GM13977 (cell line): ENCODE data around the gene RAPGEF2.
A peak's percentile ranks its signal among the peaks of the same experiment; 100 is the strongest.
"Not testable (repeated sequence)": the region's sequence is repeated elsewhere in the genome, so short reads cannot be mapped to it uniquely, and the experiment has no call there.

Source experiments
- DNase-seq: peaks from one replicate; pipeline ENCODE4 v3.0.0; 2012; ENCODE audit warnings: low spot score
- CTCF ChIP-seq: IDR thresholded peaks from 2 replicates; pipeline ENCODE4 v1.5.1; 2012; ENCODE audit warnings: mild to moderate bottlenecking, control low read depth; ENCODE audit not compliant: insufficient read depth; ENCODE audit errors: extremely low read depth, missing control alignments
- in situ Hi-C: fragments of 300-500 bp; cut with MboI; formaldehyde crosslinking; loops from one replicate; pipeline ENCODE4 v1.12.0; 2022; ENCODE audit warnings: low sequenced_read_pairs, low pct_unique_long_range_greater_than_20kb, mixed read lengths, inconsistent platforms; ENCODE audit not compliant: unreplicated experiment

RAPGEF2 gene

GRCh38 chr4:159178151-159178546 lies 75.3 kb downstream of the RAPGEF2 start:
- in situ Hi-C loops = loop anchor here (25.0 kb wide), 2 partner anchors 259 to 441 kb away; no protein-coding TSS in a partner anchor
- no peak for TF ChIP-seq CTCF
- DNase-seq = no peak

GRCh38 chr4:159178979-159179969 lies 76.4 kb downstream of the RAPGEF2 start:
- no peak for TF ChIP-seq CTCF
- DNase-seq = no peak
- in situ Hi-C loops = loop anchor here (25.0 kb wide), 2 partner anchors 258 to 442 kb away; no protein-coding TSS in a partner anchor

GRCh38 chr4:159183885-159184605 lies 81.2 kb downstream of the RAPGEF2 start:
- in situ Hi-C loops = loop anchor here (10.0 to 25.0 kb wide), 3 partner anchors 253 to 447 kb away; no protein-coding TSS in a partner anchor
- DNase-seq = not testable (repeated sequence)

GRCh38 chr4:159185591-159186023 lies 82.7 kb downstream of the RAPGEF2 start:
- TF ChIP-seq CTCF = no peak
- in situ Hi-C loops = loop anchor here (10.0 to 25.0 kb wide), 3 partner anchors 252 to 448 kb away; no protein-coding TSS in a partner anchor
- DNase-seq = no peak

- in situ Hi-C loops = loop anchor here (10.0 to 25.0 kb wide), 3 partner anchors 249 to 451 kb away; no protein-coding TSS in a partner anchor
- DNase-seq = no peak
- no peak for TF ChIP-seq CTCF
Measured at GRCh38 chr4:159188646-159189045, 85.8 kb downstream of the RAPGEF2 start.

GRCh38 chr4:159190651-159191050 lies 87.8 kb downstream of the RAPGEF2 start:
- no peak for DNase-seq
- in situ Hi-C loops = loop anchor here (25.0 kb wide), 2 partner anchors 247 to 453 kb away; no protein-coding TSS in a partner anchor
- TF ChIP-seq CTCF = no peak

- in situ Hi-C loops = loop anchor here (25.0 kb wide), 2 partner anchors 245 to 455 kb away; no protein-coding TSS in a partner anchor
- DNase-seq = no peak
Measured at GRCh38 chr4:159191989-159192388, 89.1 kb downstream of the RAPGEF2 start.

More at GRCh38 chr4:159191989-159192388, 89.1 kb downstream of the RAPGEF2 start:
- peak; percentile 37 for TF ChIP-seq CTCF
